GM08714 (cell line): ENCODE measurements around the gene DEFB124.
"Not testable (repeated sequence)": the region's sequence is repeated elsewhere in the genome, so short reads cannot be mapped to it uniquely, and the experiment has no call there.

Source experiments
- H3K4me3 ChIP-seq: fragments of 200-500 bp; sonication (Bioruptor generic); 2 replicates; pipeline ENCODE4 v1.5.1; 2014; ENCODE audit warnings: mild to moderate bottlenecking, low read length, inconsistent platforms
- ZNF274 ChIP-seq: IDR thresholded peaks from 2 replicates; pipeline ENCODE4 v1.6.1; 2012; ENCODE audit warnings: mild to moderate bottlenecking, low read depth, low read length

Gene DEFB124

GRCh38 chr20:31474758-31475427, at the start of gene DEFB124, which contains the start of gene REM1:
DEFB124 (minus strand) TSS chr20:31475127; CDS start chr20:31473013, 2,114 bp downstream.
REM1 (plus strand) TSS chr20:31475288; CDS start chr20:31476446, 1,158 bp downstream.
- H3K4me3 ChIP-seq: no peak within 1 kb of the TSS
- TF ChIP-seq ZNF274: no peak

GRCh38 chr20:31523361-31524283, 48.7 kb upstream of the DEFB124 start:
- H3K4me3 ChIP-seq: no peak overlapping the region
- no peak for TF ChIP-seq ZNF274

- no peak overlapping the region for H3K4me3 ChIP-seq
- TF ChIP-seq ZNF274: no peak
These were observed 47.8 kb upstream of the DEFB124 start for GRCh38 chr20:31522731-31523130.

- not testable (repeated sequence) for H3K4me3 ChIP-seq
These were observed 46.3 kb upstream of the DEFB124 start for GRCh38 chr20:31521267-31521666.

- no peak overlapping the region for H3K4me3 ChIP-seq
- no peak for TF ChIP-seq ZNF274
These were observed 42.4 kb upstream of the DEFB124 start for GRCh38 chr20:31517373-31517772.

GRCh38 chr20:31516651-31517050, 41.7 kb upstream of the DEFB124 start:
- no peak for TF ChIP-seq ZNF274
- H3K4me3 ChIP-seq: no peak overlapping the region; the same call in 1 of the 2 replicates

GRCh38 chr20:31516166-31516565, 41.2 kb upstream of the DEFB124 start:
- H3K4me3 ChIP-seq: peak overlapping the region; percentile 82; the same call in 1 of the 2 replicates
- TF ChIP-seq ZNF274: no peak

- TF ChIP-seq ZNF274: no peak
- peak overlapping the region; percentile 82; the same call in 1 of the 2 replicates for H3K4me3 ChIP-seq
These were observed 40.8 kb upstream of the DEFB124 start for GRCh38 chr20:31515775-31516107.

GRCh38 chr20:31515072-31515774, 40.3 kb upstream of the DEFB124 start:
- TF ChIP-seq ZNF274: no peak
- H3K4me3 ChIP-seq: peak overlapping the region; percentile 82

GRCh38 chr20:31514154-31515071, 39.5 kb upstream of the DEFB124 start, which contains the start of gene HM13:
HM13 (plus strand) TSS chr20:31514442; CDS start chr20:31514552, 110 bp downstream.
- peak within 1 kb of the TSS; percentile 82 for H3K4me3 ChIP-seq
- TF ChIP-seq ZNF274: no peak

- H3K4me3 ChIP-seq: no peak overlapping the region
- no peak for TF ChIP-seq ZNF274
These were observed 33.8 kb upstream of the DEFB124 start for GRCh38 chr20:31508517-31509244.

GRCh38 chr20:31505903-31506302, 31.0 kb upstream of the DEFB124 start:
- H3K4me3 ChIP-seq: no peak overlapping the region
- no peak for TF ChIP-seq ZNF274

- not testable (repeated sequence) for H3K4me3 ChIP-seq
These were observed 28.2 kb upstream of the DEFB124 start for GRCh38 chr20:31502884-31503673.
